ENCODE measurements around the gene CASTOR1.

- TF ChIP-seq POLR2A (IDR thresholded peaks at IDR 0.05; ENCODE audit: low read length): no peak
- TF ChIP-seq GATA1 (IDR thresholded peaks at IDR 0.05; ENCODE audit: low read depth, low read length): no peak
Observed at GRCh38 chr22:30313527-30314363, 24.4 kb upstream of the CASTOR1 start.
